ENCODE measurements around the gene CDH23.

GRCh38 chr10:71399946-71400345 lies 3.2 kb downstream of the CDH23 start:
- no peak for TF ChIP-seq CTCF (IDR thresholded peaks at IDR 0.05; ENCODE audit: poor library complexity, severe bottlenecking)
- no peak for TF ChIP-seq RAD21 (conservative IDR thresholded peaks at IDR 0.05)
- no peak for TF ChIP-seq EZH2 (IDR thresholded peaks at IDR 0.05; ENCODE audit: borderline replicate concordance, insufficient read depth, low read length, poor library complexity, severe bottlenecking)
- TF ChIP-seq TAF1 (IDR thresholded peaks at IDR 0.05; ENCODE audit: low read depth) = no peak
- no peak for TF ChIP-seq MXI1 (conservative IDR thresholded peaks at IDR 0.05; ENCODE audit: poor library complexity, severe bottlenecking)

All from neural cell (in vitro differentiated cells).